IMR-90 (cell line): ENCODE data around the gene FCHSD2. TPM values are rescaled to one million over a fixed set of nuclear protein-coding genes. Genes with fewer than 3 reads are reported as not detected.

Experiments used
- ATAC-seq: fragments of 200-7000 bp; cut with Tn5 transposase; 2 replicates; pipeline ENCODE4 v1.9.1; 2020; ENCODE audit warnings: low read depth, mild to moderate bottlenecking, moderate library complexity
- BruUV-seq: library from RNA; stranded (reverse); fragments of 400-500 nt; replicated peaks from 2 replicates; lab custom pipeline; 2021; lab: Mats Ljungman, UMichigan
- CTCF ChIA-PET: fragments of 300-600 bp; formaldehyde crosslinking; extraction: SDS; loops from one replicate; lab custom pipeline; 2021; ENCODE audit warnings: antibody characterized with exemption; lab: Yijun Ruan, JAX
- POLR2A ChIA-PET: fragments of 300-600 bp; sonication (Branson Sonifier 250); formaldehyde crosslinking; loops from one replicate; lab custom pipeline; 2022; ENCODE audit warnings: antibody characterized with exemption; ENCODE audit not compliant: unreplicated experiment; lab: Charles Lee
- DNase-seq: peaks from one replicate; pipeline ENCODE4 v3.0.0; 2013
- H2AFZ ChIP-seq: replicated peaks from 2 replicates; pipeline ENCODE3; 2013; ENCODE audit warnings: low read length, mild to moderate bottlenecking; ENCODE audit not compliant: poor library complexity
- H2AK5ac ChIP-seq: 2 replicates; pipeline ENCODE4 v1.6.1; 2013; ENCODE audit warnings: low read depth, low read length, inconsistent platforms
- H2AK9ac ChIP-seq: replicated peaks from 2 replicates; pipeline ENCODE3; 2013; ENCODE audit warnings: mild to moderate bottlenecking, low read depth, low read length, moderate library complexity; ENCODE audit not compliant: poor library complexity
- H2BK120ac ChIP-seq: 2 replicates; pipeline ENCODE4 v1.6.1; 2013; ENCODE audit warnings: low read depth, low read length, inconsistent platforms
- H2BK15ac ChIP-seq: 3 replicates; pipeline ENCODE4 v1.6.1; 2013; ENCODE audit warnings: low read depth, low read length, inconsistent platforms
- H2BK20ac ChIP-seq: 2 replicates; pipeline ENCODE4 v1.6.1; 2013; ENCODE audit warnings: low read depth, mild to moderate bottlenecking, inconsistent platforms, low read length, moderate library complexity
- H2BK5ac ChIP-seq: 2 replicates; pipeline ENCODE4 v1.6.1; 2013; ENCODE audit warnings: mild to moderate bottlenecking, low read depth, low read length, inconsistent platforms; ENCODE audit not compliant: poor library complexity, severe bottlenecking
- H3K14ac ChIP-seq: replicated peaks from 2 replicates; pipeline ENCODE4 v1.6.1; 2013; ENCODE audit warnings: low read depth, low read length, inconsistent platforms
- H3K18ac ChIP-seq: 2 replicates; pipeline ENCODE4 v1.6.1; 2013; ENCODE audit warnings: low read depth, low read length, control low read depth
- H3K23ac ChIP-seq: 2 replicates; pipeline ENCODE4 v1.6.1; 2013; ENCODE audit warnings: low read depth, low read length, inconsistent platforms
- H3K27ac ChIP-seq: 2 replicates; pipeline ENCODE4 v1.5.1; 2013; ENCODE audit warnings: mild to moderate bottlenecking, control low read depth, low read length; ENCODE audit not compliant: insufficient read depth
- H3K27me3 ChIP-seq: 2 replicates; pipeline ENCODE4 v1.6.1; 2013; ENCODE audit warnings: low read length; ENCODE audit not compliant: control insufficient read depth, insufficient read depth
- H3K36me3 ChIP-seq: 2 replicates; pipeline ENCODE4 v1.6.1; 2013; ENCODE audit warnings: low read length, mixed read lengths; ENCODE audit not compliant: control insufficient read depth, insufficient read depth
- H3K4ac ChIP-seq: 2 replicates; pipeline ENCODE4 v1.6.1; 2013; ENCODE audit warnings: low read depth, low read length, inconsistent platforms
- H3K4me1 ChIP-seq: 2 replicates; pipeline ENCODE4 v1.6.1; 2013; ENCODE audit warnings: low read length, mixed read lengths; ENCODE audit not compliant: control insufficient read depth, insufficient read depth
- H3K4me2 ChIP-seq: 2 replicates; pipeline ENCODE4 v1.6.1; 2013; ENCODE audit warnings: low read depth, mild to moderate bottlenecking, control low read depth, low read length, moderate library complexity
- H3K4me3 ChIP-seq: 2 replicates; pipeline ENCODE4 v1.5.1; 2013; ENCODE audit warnings: low read depth, mild to moderate bottlenecking, control low read depth, low read length, moderate library complexity; ENCODE audit not compliant: insufficient read depth
- H3K56ac ChIP-seq: 2 replicates; pipeline ENCODE4 v1.6.1; 2013; ENCODE audit warnings: low read length, inconsistent platforms; ENCODE audit not compliant: insufficient read depth; ENCODE audit errors: extremely low read depth
- H3K79me1 ChIP-seq, 2 experiments: 2 replicates each; pipeline ENCODE4 v1.6.1; 2013; ENCODE audit warnings: low read length in 2 of 2, inconsistent platforms in 1 of 2, low read depth in 1 of 2
- H3K9ac ChIP-seq: 2 replicates; pipeline ENCODE4 v1.6.1; 2013; ENCODE audit warnings: low read depth, low read length, control low read depth
- H3K9me1 ChIP-seq: 2 replicates; pipeline ENCODE4 v1.6.1; 2013; ENCODE audit warnings: low read length, inconsistent platforms; ENCODE audit not compliant: insufficient read depth
- H3K9me3 ChIP-seq: 2 replicates; pipeline ENCODE4 v1.6.1; 2013; ENCODE audit warnings: low read length; ENCODE audit not compliant: control insufficient read depth, insufficient read depth
- H4K20me1 ChIP-seq: 2 replicates; pipeline ENCODE4 v1.6.1; 2013; ENCODE audit warnings: low read length, inconsistent platforms; ENCODE audit not compliant: insufficient read depth
- H4K5ac ChIP-seq: 2 replicates; pipeline ENCODE4 v1.6.1; 2013; ENCODE audit warnings: mild to moderate bottlenecking, low read depth, low read length, control low read depth
- H4K8ac ChIP-seq, 2 experiments: 2 replicates each; pipeline ENCODE4 v1.6.1; 2013; ENCODE audit warnings: low read depth in 2 of 2, low read length in 2 of 2, control low read depth in 1 of 2, inconsistent platforms in 1 of 2
- H4K91ac ChIP-seq: 2 replicates; pipeline ENCODE4 v1.6.1; 2013; ENCODE audit warnings: low read depth, low read length, inconsistent platforms; ENCODE audit not compliant: insufficient read depth
- CEBPB ChIP-seq: IDR thresholded peaks from 2 replicates; pipeline ENCODE4 v1.6.1; 2012; ENCODE audit warnings: low read depth, low read length, improper control_type of control experiment
- CHD1 ChIP-seq: IDR thresholded peaks from 2 replicates; pipeline ENCODE4 v1.6.1; 2012; ENCODE audit warnings: low read depth, low read length, improper control_type of control experiment
- ELK1 ChIP-seq: fragments of 150-350 bp; IDR thresholded peaks from 2 replicates; pipeline ENCODE4 v1.6.1; 2016; ENCODE audit warnings: low read depth, mild to moderate bottlenecking, low read length, moderate library complexity, borderline replicate concordance
- FOS ChIP-seq: fragments of 150-350 bp; IDR thresholded peaks from 2 replicates; pipeline ENCODE4 v1.6.1; 2016; ENCODE audit warnings: low read depth, low read length
- NFE2L2 ChIP-seq: fragments of 150-350 bp; IDR thresholded peaks from 2 replicates; pipeline ENCODE4 v1.6.1; 2016; ENCODE audit warnings: low read depth, mild to moderate bottlenecking, low read length
- POLR2A ChIP-seq: IDR thresholded peaks from 2 replicates; pipeline ENCODE4 v1.6.1; 2012; ENCODE audit warnings: mild to moderate bottlenecking, low read depth, low read length
- RCOR1 ChIP-seq: IDR thresholded peaks from 2 replicates; pipeline ENCODE4 v1.6.1; 2012; ENCODE audit warnings: mild to moderate bottlenecking, low read length, improper control_type of control experiment; ENCODE audit not compliant: insufficient replicate concordance
- RFX5 ChIP-seq: IDR thresholded peaks from 2 replicates; pipeline ENCODE4 v1.8.0; 2012; ENCODE audit warnings: low read depth, mild to moderate bottlenecking, low read length, moderate library complexity
- SMC3 ChIP-seq: fragments of 150-350 bp; IDR thresholded peaks from 2 replicates; pipeline ENCODE4 v1.6.1; 2016; ENCODE audit warnings: low read depth, mild to moderate bottlenecking, antibody characterized with exemption, low read length, moderate library complexity
- dilution Hi-C: fragments of 300-500 bp; cut with HindIII; formaldehyde crosslinking; loops from one replicate; pipeline ENCODE4 v1.14.3; 2018; ENCODE audit warnings: low sequenced_read_pairs; ENCODE audit not compliant: unreplicated experiment
- in situ Hi-C: fragments of 300-500 bp; cut with MboI; formaldehyde crosslinking; loops from 3 replicates; pipeline ENCODE4 v1.14.3; 2019; ENCODE audit warnings: low sequenced_read_pairs, inconsistent platforms, mixed read lengths
- intact Hi-C: fragments of 100-400 bp; cut with micrococcal nuclease; formaldehyde crosslinking; loops from 2 replicates; pipeline ENCODE4 v1.10.0; 2022
- polyA plus RNA-seq, 3 experiments: library from polyadenylated mRNA; depleted of rRNA; stranded (reverse); fragments of >200 nt; gene quantifications; 2 replicates each; pipeline ENCODE4 v1.2.3, GENCODE V29; 2012; ENCODE audit warnings: low replicate concordance in 1 of 3
- total RNA-seq: library from RNA; depleted of rRNA; stranded (reverse); fragments of >200 nt; gene quantifications from 2 replicates; pipeline ENCODE4 v1.2.3, GENCODE V29; 2012
- TF ChIP-seq, protein P1 (sequence below): conservative IDR thresholded peaks from 2 replicates; pipeline ENCODE4 v1.5.1; 2012; ENCODE audit warnings: mild to moderate bottlenecking, low read depth, low read length, improper control_type of control experiment

Gene FCHSD2
- total and polyA plus RNA-seq, 2 of the 4 experiments (the other 2 are of a cell fraction) = 5.9 to 18.7 TPM

GRCh38 chr11:73124800-73125199, 17.3 kb downstream of the FCHSD2 start:
- ChIA-PET CTCF (no interaction called here), POLR2A (no interaction called here)
- in situ Hi-C loops = no loop called here

More at GRCh38 chr11:73124800-73125199, 17.3 kb downstream of the FCHSD2 start:
- BruUV-seq = no TSS peak
- H2BK15ac ChIP-seq = no peak overlapping the region
- peaks cover 7% of the 10 kb centered on the region; the same call in 1 of the 2 replicates for H3K36me3 ChIP-seq
- no peak overlapping the region for H3K9ac ChIP-seq
- H3K27ac ChIP-seq = no peak overlapping the region
- no peak overlapping the region for H3K23ac ChIP-seq
- H4K5ac ChIP-seq = no peak overlapping the region
- no peak overlapping the region for H3K56ac ChIP-seq
- ATAC-seq = no peak
- peaks cover 2% of the 10 kb centered on the region for H3K9me1 ChIP-seq
- no peak overlapping the region for H2AK9ac ChIP-seq
- H3K18ac ChIP-seq = no peak overlapping the region
- peaks cover 7% of the 10 kb centered on the region for H3K9me3 ChIP-seq
- no peak overlapping the region for H3K4ac ChIP-seq
- H2BK120ac ChIP-seq = no peak overlapping the region
- dilution Hi-C loops (no loop called here), intact Hi-C loops (no loop called here)
- no peak overlapping the region for H2BK5ac ChIP-seq
- no peak overlapping the region for H3K4me3 ChIP-seq
- H4K91ac ChIP-seq = no peak overlapping the region
- peaks cover 2% of the 10 kb centered on the region; the same call in 1 of the 2 replicates for H3K4me1 ChIP-seq
- H2AK5ac ChIP-seq = no peak overlapping the region
- no peak overlapping the region for H4K8ac ChIP-seq
- no peak overlapping the region for H2BK20ac ChIP-seq
- H3K27me3 ChIP-seq = no peaks in the 10 kb centered on the region
- no peak overlapping the region for H3K4me2 ChIP-seq
- no peak for DNase-seq
- TF ChIP-seq CEBPB (no peak), FOS (no peak), POLR2A (no peak), SMC3 (no peak), RCOR1 (no peak), CHD1 (no peak), NFE2L2 (no peak), RFX5 (no peak), ELK1 (no peak)
- TF ChIP-seq, protein P1, sequence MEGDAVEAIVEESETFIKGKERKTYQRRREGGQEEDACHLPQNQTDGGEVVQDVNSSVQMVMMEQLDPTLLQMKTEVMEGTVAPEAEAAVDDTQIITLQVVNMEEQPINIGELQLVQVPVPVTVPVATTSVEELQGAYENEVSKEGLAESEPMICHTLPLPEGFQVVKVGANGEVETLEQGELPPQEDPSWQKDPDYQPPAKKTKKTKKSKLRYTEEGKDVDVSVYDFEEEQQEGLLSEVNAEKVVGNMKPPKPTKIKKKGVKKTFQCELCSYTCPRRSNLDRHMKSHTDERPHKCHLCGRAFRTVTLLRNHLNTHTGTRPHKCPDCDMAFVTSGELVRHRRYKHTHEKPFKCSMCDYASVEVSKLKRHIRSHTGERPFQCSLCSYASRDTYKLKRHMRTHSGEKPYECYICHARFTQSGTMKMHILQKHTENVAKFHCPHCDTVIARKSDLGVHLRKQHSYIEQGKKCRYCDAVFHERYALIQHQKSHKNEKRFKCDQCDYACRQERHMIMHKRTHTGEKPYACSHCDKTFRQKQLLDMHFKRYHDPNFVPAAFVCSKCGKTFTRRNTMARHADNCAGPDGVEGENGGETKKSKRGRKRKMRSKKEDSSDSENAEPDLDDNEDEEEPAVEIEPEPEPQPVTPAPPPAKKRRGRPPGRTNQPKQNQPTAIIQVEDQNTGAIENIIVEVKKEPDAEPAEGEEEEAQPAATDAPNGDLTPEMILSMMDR = no peak
- H4K20me1 ChIP-seq = peaks cover 14% of the 10 kb centered on the region; the same call in 1 of the 2 replicates
- H2AFZ ChIP-seq = no peak overlapping the region
- no peak overlapping the region for H3K14ac ChIP-seq
- H3K79me1 ChIP-seq = peaks cover 25 to 54% of the 10 kb centered on the region in 2 experiments
